ENCODE measurements around the gene HPSE2.

Gene HPSE2

GRCh38 chr10:98745645-98746044 lies 490.0 kb downstream of the HPSE2 start:
- TF ChIP-seq POU2F2 (IDR thresholded peaks at IDR 0.05; ENCODE audit: low read depth, low read length) = no peak
- TF ChIP-seq POLR2A (IDR thresholded peaks at IDR 0.05; ENCODE audit: low read depth, low read length) = no peak
- TF ChIP-seq POLR2AphosphoS5 (IDR thresholded peaks at IDR 0.05; ENCODE audit: low read depth, low read length) = no peak
- TF ChIP-seq TAF1 (IDR thresholded peaks at IDR 0.05; ENCODE audit: low read depth, low read length) = no peak
- TF ChIP-seq SPI1 (IDR thresholded peaks at IDR 0.05; ENCODE audit: low read depth, low read length) = no peak
- TF ChIP-seq PAX5 (IDR thresholded peaks at IDR 0.05; ENCODE audit: insufficient read depth, low read length, severe bottlenecking) = no peak
- DNase-seq (ENCODE audit: insufficient read length, low spot score) (no peak), FAIRE-seq (no peak)

DNA sequence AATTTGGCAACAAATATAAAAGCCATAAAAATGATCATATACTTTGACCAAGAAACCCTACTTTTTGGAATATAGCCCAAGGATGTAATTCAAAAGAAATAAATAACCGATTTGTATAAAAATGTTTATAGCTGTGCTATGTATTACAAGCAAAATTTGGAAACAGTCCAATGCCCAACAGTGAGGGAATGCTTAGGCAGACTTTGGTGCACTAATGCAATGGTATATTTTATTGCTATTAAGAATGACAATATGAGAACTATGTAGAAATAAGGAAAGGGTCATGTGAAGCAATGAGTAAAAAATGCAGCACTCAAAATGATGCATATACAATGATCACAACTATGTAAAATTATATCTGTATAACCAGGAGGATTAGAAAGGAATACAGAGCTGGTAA lies 515.1 kb downstream of the HPSE2 start:
- FAIRE-seq (no peak), DNase-seq (ENCODE audit: insufficient read length, low spot score) (no peak)
- TF ChIP-seq POU2F2 (IDR thresholded peaks at IDR 0.05; ENCODE audit: low read depth, low read length) (no peak), POLR2AphosphoS5 (IDR thresholded peaks at IDR 0.05; ENCODE audit: low read depth, low read length) (no peak), TAF1 (IDR thresholded peaks at IDR 0.05; ENCODE audit: low read depth, low read length) (no peak), POLR2A (IDR thresholded peaks at IDR 0.05; ENCODE audit: low read depth, low read length) (no peak), SPI1 (IDR thresholded peaks at IDR 0.05; ENCODE audit: low read depth, low read length) (no peak), PAX5 (IDR thresholded peaks at IDR 0.05; ENCODE audit: insufficient read depth, low read length, severe bottlenecking) (no peak)

- DNase-seq (ENCODE audit: insufficient read length, low spot score) (no peak), FAIRE-seq (no peak)
- TF ChIP-seq TAF1 (IDR thresholded peaks at IDR 0.05; ENCODE audit: low read depth, low read length) = no peak
- no peak for TF ChIP-seq POLR2AphosphoS5 (IDR thresholded peaks at IDR 0.05; ENCODE audit: low read depth, low read length)
- no peak for TF ChIP-seq PAX5 (IDR thresholded peaks at IDR 0.05; ENCODE audit: insufficient read depth, low read length, severe bottlenecking)
- TF ChIP-seq SPI1 (IDR thresholded peaks at IDR 0.05; ENCODE audit: low read depth, low read length) = no peak
- TF ChIP-seq POU2F2 (IDR thresholded peaks at IDR 0.05; ENCODE audit: low read depth, low read length) = no peak
- no peak for TF ChIP-seq POLR2A (IDR thresholded peaks at IDR 0.05; ENCODE audit: low read depth, low read length)
Measured at GRCh38 chr10:98713586-98713985, 522.1 kb downstream of the HPSE2 start.

DNA sequence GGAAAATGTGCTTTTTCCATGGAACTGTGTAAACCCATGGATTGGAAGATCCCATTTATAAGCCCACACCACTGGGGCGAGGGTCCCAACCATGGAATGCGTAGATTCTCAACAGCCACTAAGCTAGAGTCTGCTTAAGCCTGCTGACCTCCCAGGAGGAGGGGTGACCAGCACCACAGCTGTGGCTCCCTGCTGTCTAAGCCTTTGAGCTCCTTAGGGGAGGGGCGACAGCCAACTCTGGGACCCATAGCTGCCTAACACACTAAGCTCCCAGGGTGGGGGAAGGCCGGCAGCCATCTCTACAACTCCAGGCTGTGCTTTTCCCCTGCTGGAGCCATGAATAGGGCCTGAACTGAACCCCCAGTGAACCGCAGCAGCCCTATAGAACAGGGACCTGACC lies 539.1 kb downstream of the HPSE2 start:
- TF ChIP-seq POU2F2 (IDR thresholded peaks at IDR 0.05; ENCODE audit: low read depth, low read length) (no peak), PAX5 (IDR thresholded peaks at IDR 0.05; ENCODE audit: insufficient read depth, low read length, severe bottlenecking) (no peak), POLR2AphosphoS5 (IDR thresholded peaks at IDR 0.05; ENCODE audit: low read depth, low read length) (no peak), SPI1 (IDR thresholded peaks at IDR 0.05; ENCODE audit: low read depth, low read length) (no peak), POLR2A (IDR thresholded peaks at IDR 0.05; ENCODE audit: low read depth, low read length) (no peak), TAF1 (IDR thresholded peaks at IDR 0.05; ENCODE audit: low read depth, low read length) (no peak)
- DNase-seq (ENCODE audit: insufficient read length, low spot score) (no peak), FAIRE-seq (no peak)

- TF ChIP-seq TAF1 (IDR thresholded peaks at IDR 0.05; ENCODE audit: low read depth, low read length) (no peak), POLR2AphosphoS5 (IDR thresholded peaks at IDR 0.05; ENCODE audit: low read depth, low read length) (no peak), PAX5 (IDR thresholded peaks at IDR 0.05; ENCODE audit: insufficient read depth, low read length, severe bottlenecking) (no peak), POLR2A (IDR thresholded peaks at IDR 0.05; ENCODE audit: low read depth, low read length) (no peak), SPI1 (IDR thresholded peaks at IDR 0.05; ENCODE audit: low read depth, low read length) (no peak), POU2F2 (IDR thresholded peaks at IDR 0.05; ENCODE audit: low read depth, low read length) (no peak)
- DNase-seq (ENCODE audit: insufficient read length, low spot score) (no peak), FAIRE-seq (no peak)
Measured at GRCh38 chr10:98694883-98695282, 540.8 kb downstream of the HPSE2 start.

GRCh38 chr10:98694014-98694413 lies 541.6 kb downstream of the HPSE2 start:
- DNase-seq (ENCODE audit: insufficient read length, low spot score) (no peak), FAIRE-seq (no peak)
- no peak for TF ChIP-seq POLR2A (IDR thresholded peaks at IDR 0.05; ENCODE audit: low read depth, low read length)
- TF ChIP-seq POU2F2 (IDR thresholded peaks at IDR 0.05; ENCODE audit: low read depth, low read length) = no peak
- TF ChIP-seq PAX5 (IDR thresholded peaks at IDR 0.05; ENCODE audit: insufficient read depth, low read length, severe bottlenecking) = no peak
- TF ChIP-seq POLR2AphosphoS5 (IDR thresholded peaks at IDR 0.05; ENCODE audit: low read depth, low read length) = no peak
- no peak for TF ChIP-seq SPI1 (IDR thresholded peaks at IDR 0.05; ENCODE audit: low read depth, low read length)

DNA sequence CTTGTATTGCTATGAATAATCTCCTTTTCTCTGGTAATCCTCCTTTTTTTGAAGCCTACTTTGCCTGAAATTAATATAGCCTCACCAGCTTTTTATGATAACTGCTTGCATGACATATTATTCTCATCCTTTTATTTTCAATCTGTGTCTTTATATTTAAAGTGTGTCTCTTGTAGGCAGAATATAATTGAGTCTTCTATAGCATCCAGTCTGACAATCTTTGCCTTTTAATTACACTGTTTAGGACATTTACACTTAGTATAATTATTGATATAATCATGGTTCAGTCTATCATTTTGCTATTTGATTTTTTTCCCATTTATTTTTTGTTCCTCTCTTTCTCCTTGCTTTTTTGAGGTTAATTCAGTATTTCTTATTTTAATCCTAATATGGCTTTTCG lies 548.0 kb downstream of the HPSE2 start:
- no peak for DNase-seq (ENCODE audit: insufficient read length, low spot score)
- FAIRE-seq = no peak
- no peak for TF ChIP-seq SPI1 (IDR thresholded peaks at IDR 0.05; ENCODE audit: low read depth, low read length)
- TF ChIP-seq POU2F2 (IDR thresholded peaks at IDR 0.05; ENCODE audit: low read depth, low read length) = no peak
- TF ChIP-seq TAF1 (IDR thresholded peaks at IDR 0.05; ENCODE audit: low read depth, low read length) = no peak

GRCh38 chr10:98684019-98684899 lies 551.4 kb downstream of the HPSE2 start:
- TF ChIP-seq SPI1 (IDR thresholded peaks at IDR 0.05; ENCODE audit: low read depth, low read length) = no peak
- TF ChIP-seq POLR2A (IDR thresholded peaks at IDR 0.05; ENCODE audit: low read depth, low read length) = no peak
- no peak for TF ChIP-seq TAF1 (IDR thresholded peaks at IDR 0.05; ENCODE audit: low read depth, low read length)
- no peak for TF ChIP-seq PAX5 (IDR thresholded peaks at IDR 0.05; ENCODE audit: insufficient read depth, low read length, severe bottlenecking)
- no peak for TF ChIP-seq POLR2AphosphoS5 (IDR thresholded peaks at IDR 0.05; ENCODE audit: low read depth, low read length)
- TF ChIP-seq POU2F2 (IDR thresholded peaks at IDR 0.05; ENCODE audit: low read depth, low read length) = no peak
- DNase-seq (ENCODE audit: insufficient read length, low spot score) = no peak
- FAIRE-seq = no peak

DNA sequence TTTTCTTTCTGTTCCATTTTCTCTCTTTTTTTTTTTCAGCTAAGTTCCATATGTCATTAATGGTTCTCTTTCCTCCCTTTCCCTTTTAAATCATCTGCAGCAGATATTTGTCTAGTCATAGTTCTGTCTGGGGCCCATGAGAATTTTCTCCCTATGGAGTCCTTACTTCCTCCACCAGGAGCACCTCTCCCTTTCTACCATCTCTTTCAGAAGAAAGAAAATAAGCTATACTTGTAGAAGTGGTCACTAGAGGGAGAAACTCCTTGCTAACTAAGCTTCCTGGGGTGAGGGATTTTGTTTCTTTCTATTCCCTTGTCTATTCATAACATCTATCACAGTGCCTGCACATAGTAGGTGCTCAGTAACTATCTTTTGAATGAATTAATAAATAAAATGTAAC lies 558.8 kb downstream of the HPSE2 start:
- DNase-seq (ENCODE audit: insufficient read length, low spot score) (no peak), FAIRE-seq (no peak)
- no peak for TF ChIP-seq POU2F2 (IDR thresholded peaks at IDR 0.05; ENCODE audit: low read depth, low read length)
- TF ChIP-seq POLR2A (IDR thresholded peaks at IDR 0.05; ENCODE audit: low read depth, low read length) = no peak
- TF ChIP-seq POLR2AphosphoS5 (IDR thresholded peaks at IDR 0.05; ENCODE audit: low read depth, low read length) = no peak
- TF ChIP-seq TAF1 (IDR thresholded peaks at IDR 0.05; ENCODE audit: low read depth, low read length) = no peak

- TF ChIP-seq PAX5 (IDR thresholded peaks at IDR 0.05; ENCODE audit: insufficient read depth, low read length, severe bottlenecking) (no peak), SPI1 (IDR thresholded peaks at IDR 0.05; ENCODE audit: low read depth, low read length) (peak; percentile 33; the same call in 1 of the 2 replicates)
- DNase-seq (ENCODE audit: insufficient read length, low spot score) (no peak), FAIRE-seq (no peak)
Measured at GRCh38 chr10:98675902-98676301, 559.8 kb downstream of the HPSE2 start.

All from GM12891 (cell line).